ENCODE results near the gene GTF3C1.

DNA sequence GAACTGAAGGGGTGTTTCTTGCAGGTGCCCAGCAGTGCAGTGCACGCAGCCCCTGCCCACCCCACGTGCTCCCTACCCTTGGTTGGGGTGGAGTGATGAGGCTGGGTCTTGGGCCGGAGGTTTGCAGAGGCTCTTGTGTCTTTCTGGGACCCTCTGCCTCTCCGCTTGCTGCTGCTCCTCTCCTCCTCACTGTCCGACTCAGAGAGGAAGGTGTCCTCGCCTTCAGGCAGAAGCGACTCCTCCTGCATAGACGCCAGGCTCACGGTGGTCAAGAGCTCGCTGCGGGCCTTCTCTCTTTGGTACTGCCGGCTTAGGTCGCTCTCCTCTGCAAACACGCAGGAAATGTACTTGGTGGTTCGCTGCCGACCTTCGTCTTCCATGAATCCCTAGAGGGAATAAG is 42.9 kb downstream of the GTF3C1 start:
- TF ChIP-seq, protein P1, sequence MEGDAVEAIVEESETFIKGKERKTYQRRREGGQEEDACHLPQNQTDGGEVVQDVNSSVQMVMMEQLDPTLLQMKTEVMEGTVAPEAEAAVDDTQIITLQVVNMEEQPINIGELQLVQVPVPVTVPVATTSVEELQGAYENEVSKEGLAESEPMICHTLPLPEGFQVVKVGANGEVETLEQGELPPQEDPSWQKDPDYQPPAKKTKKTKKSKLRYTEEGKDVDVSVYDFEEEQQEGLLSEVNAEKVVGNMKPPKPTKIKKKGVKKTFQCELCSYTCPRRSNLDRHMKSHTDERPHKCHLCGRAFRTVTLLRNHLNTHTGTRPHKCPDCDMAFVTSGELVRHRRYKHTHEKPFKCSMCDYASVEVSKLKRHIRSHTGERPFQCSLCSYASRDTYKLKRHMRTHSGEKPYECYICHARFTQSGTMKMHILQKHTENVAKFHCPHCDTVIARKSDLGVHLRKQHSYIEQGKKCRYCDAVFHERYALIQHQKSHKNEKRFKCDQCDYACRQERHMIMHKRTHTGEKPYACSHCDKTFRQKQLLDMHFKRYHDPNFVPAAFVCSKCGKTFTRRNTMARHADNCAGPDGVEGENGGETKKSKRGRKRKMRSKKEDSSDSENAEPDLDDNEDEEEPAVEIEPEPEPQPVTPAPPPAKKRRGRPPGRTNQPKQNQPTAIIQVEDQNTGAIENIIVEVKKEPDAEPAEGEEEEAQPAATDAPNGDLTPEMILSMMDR (IDR thresholded peaks at IDR 0.05): no peak
- TF ChIP-seq POLR2A (IDR thresholded peaks at IDR 0.05): no peak
